HG03432 (cell line): ENCODE results near the gene MYO9A.
A peak's percentile ranks its signal among the peaks of the same experiment; 100 is the strongest.

Experiments
- ATAC-seq: cut with Tn5 transposase; IDR thresholded peaks from one replicate; pipeline ENCODE4 v1.9.1; 2021; ENCODE audit warnings: mild to moderate bottlenecking, moderate library complexity; ENCODE audit not compliant: unreplicated experiment

The MYO9A gene

DNA sequence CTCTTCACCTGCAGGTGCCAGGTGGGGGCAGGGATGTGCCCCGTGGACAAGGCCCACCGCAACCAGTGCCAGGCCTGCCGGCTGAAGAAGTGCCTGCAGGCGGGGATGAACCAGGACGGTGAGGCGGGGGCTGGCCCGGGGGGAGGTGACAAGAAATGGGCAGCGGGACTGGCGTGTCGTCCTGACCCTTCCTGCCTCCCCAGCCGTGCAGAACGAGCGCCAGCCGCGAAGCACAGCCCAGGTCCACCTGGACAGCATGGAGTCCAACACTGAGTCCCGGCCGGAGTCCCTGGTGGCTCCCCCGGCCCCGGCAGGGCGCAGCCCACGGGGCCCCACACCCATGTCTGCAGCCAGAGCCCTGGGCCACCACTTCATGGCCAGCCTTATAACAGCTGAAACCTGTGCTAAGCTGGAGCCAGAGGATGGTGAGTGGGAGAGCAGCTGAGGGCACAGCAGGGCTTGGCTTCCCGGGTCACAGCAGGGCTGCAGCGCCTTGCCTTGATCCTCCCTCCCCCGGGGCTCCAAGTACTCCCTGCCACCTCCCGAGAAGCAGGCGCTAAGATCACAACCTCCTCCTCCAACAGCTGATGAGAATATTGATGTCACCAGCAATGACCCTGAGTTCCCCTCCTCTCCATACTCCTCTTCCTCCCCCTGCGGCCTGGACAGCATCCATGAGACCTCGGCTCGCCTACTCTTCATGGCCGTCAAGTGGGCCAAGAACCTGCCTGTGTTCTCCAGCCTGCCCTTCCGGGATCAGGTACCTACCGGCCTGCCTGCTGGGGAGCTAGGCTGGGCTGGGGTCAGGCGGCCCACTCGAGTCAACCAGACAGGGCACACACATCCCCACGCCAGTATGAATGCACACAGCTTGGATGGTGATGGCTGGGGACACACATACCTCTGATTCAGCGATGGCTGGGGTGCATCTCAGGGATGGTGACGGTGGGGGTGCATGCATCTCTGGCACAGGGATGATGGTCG lies 305.9 kb downstream of the MYO9A start:
- no peak for ATAC-seq

DNA sequence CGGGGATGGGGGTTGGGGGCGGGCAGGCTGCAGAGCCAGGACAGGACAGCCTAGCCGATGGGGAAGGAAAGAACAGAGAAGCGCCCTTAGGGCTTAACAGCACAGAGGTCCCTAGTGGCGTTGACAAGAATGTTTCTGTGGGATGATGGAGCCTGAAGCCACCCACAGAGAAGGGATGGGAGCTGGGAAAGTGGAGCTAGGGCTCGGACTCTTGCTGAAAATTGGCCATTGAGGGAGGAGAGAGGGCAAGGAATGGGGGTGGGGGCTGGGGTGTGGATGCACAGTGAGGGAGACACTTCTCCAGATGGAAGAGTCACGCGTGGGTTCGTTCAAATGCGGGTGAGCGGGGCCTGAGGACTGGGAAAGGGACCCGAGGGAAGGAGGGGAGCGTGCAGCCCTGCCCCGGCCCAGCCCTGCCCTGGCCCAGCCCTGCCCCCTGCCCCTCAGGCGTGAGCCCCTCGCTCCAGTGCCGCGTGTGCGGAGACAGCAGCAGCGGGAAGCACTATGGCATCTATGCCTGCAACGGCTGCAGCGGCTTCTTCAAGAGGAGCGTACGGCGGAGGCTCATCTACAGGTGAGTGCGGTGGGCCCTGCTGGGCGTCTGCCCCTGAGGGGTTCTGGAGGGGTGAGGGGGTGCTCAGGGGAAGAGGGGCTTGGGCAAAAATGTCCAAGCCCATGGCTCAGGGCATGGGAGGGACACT lies 306.8 kb downstream of the MYO9A start:
- ATAC-seq = no peak

DNA sequence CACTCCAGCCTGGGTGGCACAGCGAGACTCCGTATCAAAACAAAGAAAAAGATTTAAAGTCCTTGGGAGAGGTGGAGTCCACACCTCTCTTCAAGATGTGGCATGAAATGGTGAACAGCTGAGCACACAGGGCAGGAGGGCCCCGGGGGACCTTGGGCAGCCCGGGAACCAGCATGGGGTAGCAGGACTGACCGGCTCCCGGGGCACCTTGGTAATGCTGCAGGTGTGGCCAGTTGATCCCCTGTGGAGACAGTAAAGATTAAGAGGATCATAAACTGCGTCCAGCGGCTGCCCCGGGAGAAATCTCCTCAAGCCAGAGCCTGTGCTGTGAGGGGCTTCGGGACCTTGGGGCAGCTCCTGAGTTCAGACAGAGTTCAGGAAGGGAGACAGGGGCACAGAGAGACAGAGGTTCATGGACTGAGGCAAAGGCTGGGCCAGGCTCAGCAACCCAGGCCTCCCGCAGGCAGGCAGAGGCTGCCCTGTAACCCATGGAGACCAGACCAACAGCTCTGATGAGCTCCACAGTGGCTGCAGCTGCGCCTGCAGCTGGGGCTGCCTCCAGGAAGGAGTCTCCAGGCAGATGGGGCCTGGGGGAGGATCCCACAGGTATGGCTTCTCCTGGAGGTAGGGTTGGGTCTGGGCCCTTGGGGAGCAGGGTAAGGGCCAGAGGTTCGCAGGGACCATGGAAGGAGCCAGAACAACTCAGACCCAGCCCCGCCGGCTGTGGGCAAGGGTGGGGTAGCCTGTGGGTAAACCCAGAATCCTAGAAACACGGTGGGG lies 307.5 kb downstream of the MYO9A start, which contains the start of gene NR2E3:
NR2E3 (plus strand) TSS at position 299 of the 780 bp plus-strand sequence; CDS start at position 489, 190 bp downstream.
- no peak for ATAC-seq

DNA sequence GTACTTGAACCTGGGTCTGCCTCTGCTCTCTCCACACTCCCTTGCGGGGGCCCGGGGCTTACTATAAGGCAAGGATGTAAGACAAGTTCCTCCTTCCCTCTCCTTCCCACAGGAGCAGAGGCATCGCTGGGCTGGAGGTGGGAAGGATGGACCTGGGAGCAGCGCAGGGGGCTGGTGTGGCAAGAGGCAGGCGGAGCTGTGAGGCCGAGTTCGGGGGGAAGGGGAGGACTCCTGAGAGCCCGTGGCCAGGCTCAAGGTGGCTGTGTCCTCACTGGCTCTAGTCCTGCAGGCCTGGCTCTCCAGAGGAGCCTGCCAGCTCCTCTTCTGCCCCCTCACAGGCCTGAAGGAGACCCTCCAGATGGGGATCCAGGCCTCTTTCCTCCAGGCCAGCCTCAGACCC lies 308.6 kb downstream of the MYO9A start:
- no peak for ATAC-seq

DNA sequence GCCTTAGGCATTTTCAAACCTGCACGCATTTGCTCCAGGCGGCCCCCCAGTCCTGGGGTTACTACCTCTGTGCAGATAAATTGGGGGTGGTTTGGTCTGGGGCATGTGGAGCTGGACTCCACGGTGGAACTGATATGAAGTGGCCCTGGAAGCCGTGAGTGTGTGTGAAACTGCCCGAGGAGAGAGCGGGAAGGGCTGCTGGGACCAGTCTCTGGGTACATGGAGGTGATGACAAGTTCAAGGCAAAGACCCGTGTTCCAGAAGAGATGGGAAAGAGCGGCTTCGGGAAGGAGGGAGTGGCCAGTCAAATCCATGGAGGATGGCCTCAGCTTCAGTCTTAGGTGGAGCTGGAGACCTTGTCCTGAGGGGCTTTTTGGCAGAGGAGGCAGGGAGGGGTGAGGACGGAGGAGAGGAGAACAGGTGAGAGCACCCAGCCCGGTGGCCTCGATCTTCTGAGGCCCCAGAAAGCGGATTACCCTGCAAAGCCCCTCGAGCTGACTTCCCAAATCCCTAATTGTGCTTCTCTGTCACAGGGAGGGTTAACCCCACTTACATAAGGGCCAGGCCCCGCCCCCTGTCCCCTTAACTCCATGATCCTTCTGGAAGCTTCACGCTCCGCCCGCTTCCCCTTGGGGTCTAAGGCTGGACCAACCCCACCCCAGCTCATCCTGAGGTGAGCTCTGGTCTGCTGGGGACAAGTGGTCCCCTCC lies 309.5 kb downstream of the MYO9A start:
- no peak for ATAC-seq

DNA sequence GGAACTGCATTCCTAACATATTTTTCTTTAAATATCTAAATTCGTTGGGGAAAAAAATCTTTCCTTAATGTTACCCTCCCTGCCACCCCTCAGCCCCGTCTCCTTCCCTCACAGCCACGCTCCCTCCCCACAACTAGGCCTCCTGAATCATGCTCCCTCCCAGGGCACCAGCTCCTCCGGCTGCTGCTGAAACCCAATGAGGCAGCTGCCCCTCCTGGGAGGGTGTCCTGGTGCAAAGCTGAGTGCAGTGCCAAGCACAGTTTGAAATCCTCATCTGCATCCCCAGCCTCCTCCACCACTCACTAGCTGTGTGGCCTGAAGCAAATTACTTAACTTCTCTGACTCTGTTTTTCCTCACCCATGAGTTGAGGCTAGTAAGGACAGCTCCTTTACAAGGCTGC lies 310.3 kb downstream of the MYO9A start:
- ATAC-seq = no peak

DNA sequence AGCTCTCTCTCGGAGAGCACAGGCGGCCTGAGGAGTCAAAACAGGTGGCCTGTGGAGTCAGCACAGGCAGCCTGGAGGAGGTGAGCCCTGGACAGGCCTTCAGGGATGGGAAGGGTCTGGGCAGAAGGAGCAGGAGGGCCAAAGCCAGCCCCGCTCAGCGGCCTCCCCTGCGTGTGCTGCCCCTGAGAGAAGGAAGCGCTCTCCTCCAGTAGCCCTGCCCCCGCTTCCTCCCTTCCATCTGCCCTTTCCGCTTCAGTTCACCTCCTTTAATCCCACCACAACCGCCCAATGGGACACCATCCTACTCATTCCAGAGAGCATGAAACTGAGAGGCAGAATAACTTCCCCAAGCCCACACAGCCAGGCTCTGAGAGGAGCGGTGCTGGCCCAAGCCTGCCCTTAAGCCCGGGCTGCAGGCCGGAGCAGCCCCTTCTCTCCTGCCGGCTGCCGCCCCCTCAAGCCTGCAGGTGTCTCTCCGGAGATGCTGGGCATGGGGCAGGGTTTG lies 310.8 kb downstream of the MYO9A start:
- ATAC-seq = no peak

DNA sequence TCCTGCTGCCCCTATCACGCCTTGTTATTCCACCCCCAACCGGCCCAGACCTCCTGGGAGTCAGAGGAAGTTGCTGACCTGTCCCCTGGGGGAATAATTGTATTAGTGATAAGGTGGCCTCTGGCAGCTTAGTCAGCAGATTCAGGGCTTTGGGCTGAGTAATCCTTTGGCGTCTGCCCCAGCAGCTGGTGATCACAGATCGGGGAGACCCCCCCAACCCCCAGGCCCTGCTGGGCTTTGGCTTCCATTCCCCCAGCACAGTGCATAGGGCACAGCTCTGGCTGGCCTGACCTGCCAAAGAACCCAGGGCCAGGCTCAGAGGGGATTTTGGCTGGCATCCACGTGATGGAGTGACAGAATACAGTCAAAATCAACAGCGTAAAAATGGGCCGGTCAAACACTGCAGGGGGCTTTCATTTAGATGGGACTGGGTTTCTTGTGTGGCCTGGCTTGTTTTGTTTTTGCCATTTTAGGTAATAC lies 311.5 kb downstream of the MYO9A start:
- no peak for ATAC-seq

DNA sequence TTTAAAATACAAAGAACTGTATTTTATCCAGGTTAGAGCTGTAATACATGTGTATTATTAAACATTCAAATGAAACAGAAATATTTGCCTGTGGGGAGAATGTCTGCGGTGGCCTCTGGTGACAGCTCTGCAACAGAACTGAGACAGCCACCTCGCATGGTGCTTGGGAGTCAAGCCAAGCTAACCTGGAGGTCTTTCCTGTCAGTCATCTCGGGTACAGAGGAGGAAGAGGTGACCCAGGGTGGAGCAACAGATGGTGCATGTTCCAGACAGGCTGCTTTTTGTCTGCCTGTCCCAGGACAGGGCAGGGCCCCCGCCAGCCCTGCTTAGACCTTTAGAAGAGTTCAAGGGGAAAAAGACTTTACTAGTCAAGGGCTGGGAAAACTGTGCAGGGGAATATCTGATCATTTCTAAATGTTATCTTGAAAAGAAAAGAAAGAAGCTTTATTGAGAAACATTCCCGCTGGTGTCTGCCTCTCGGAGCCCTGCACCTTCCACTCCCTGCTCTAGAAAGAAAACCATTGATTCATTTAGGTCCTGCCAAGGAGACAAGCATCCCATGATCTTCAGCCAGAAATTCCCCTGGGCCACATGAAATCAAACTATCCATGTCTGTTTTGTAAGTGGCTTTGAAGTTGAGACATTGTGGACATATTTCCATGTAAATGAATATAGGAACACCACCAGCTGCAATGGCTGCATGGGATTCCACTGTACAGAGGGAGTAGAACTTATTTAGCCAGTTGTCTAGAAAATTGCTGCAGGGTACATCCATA lies 313.1 kb downstream of the MYO9A start:
- no peak for ATAC-seq

DNA sequence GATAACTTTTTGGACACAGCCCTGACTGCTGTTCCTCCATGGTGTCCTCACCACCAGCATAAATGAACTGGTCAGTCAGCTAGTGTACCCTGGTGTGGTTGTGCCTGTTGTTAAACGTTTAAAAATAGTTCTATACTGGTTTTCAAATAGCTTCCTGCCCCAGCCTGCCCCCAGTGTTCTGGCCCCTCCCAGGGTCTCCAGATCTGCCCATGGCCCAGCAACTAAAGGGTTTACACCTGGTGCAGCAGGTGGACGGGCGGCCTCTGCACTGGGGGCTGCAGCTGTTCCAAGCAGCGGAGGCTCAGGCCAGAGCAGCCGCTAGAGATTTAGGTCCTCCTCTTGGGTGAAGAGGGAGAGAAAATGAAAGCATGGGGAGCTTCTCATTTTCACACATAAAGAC lies 313.7 kb downstream of the MYO9A start:
- no peak for ATAC-seq

DNA sequence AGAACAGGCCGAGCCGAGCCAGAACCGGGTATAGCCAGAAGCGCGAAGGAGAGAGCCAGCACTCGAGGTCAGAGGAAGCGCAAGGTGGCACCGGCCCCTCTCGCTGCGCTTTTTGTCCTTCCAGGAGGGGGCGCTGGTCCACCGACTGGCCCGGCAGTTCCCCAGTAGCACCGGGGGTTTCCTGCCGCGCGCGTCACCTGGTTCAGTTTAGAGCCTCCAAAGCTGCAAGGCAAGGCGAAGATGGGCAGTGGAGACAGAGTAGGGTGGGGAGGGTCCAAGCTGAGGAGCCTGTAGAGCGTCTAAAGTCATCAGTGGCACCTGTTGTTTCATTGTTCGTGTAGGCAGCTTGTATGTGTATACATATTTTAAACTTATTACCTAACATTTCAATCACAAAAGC lies 315.2 kb downstream of the MYO9A start:
- no peak for ATAC-seq

DNA sequence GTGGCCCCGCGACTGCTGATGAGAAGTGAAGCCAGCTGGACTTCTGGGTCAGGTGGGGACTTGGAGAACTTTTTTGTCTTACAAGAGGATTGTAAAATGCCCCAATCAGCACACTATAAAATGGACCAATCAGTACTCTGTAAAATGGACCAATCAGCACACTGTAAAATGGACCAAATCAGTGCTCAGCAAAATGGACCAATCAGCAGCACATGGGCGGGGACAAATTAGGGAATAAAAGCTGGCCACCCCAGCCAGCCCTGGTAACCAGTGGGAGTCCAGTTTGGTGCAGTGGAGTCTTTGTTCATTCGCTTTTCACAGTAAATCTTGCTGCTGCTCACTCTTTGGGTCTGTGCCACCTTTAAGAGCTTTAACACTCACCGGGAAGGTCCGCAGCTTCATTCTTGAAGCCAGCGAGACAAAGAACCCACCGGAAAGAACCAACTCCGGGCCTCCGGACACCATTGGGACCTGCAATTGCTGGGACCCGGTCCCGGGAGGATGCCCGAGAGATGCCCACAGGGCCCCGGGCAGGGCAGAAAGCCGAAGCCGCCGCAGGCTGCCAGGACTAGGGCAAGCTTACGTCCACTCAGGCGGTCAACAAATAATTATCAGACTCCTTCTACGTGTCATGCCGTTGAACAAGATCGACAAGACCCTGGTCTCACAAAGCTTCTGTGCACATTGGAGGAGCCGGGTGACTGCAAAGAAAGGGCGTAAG lies 315.9 kb downstream of the MYO9A start:
- ATAC-seq = no peak

DNA sequence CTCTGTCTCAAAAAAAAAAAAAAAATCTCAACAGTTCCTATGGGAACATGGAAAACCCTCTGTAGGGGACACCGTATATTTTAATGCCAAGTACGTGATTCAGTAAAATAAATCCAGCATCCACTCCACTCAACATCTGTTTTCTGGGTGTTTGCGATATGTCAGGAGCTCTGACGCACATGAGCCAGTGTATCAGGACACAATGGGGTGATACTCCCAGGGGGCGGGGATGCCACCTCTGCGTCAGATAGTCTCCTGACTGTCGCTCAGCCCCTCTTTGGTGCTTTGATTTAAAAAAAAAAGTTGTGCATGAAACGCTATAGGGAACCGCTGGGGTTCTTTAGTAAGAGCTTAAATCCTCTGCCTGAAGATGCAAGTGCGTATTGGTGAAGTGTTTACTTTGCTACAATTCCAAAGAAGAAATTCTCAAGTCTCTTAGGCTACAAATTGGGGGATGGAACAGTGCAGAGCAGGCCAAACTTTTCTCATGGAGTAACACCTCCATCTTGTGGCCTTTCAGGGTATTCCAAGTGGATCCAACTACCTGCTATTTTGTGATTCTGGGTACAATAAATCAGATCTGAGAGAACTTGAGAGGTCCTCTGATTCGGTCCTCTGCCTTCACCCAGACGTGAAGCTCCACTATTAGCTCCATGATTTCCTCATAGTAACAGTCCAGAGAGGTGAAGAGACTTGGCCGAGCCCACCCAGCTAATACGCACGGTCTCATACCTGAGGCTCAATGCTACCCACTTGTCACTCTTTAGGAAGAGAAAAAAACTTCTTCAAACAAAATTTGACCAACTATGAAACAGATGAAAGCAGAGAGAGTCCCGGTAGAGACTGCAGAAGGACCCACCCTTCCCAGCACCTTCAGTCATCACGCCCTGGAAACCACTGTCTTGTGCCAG lies 316.9 kb downstream of the MYO9A start:
- peak; percentile 50 for ATAC-seq

DNA sequence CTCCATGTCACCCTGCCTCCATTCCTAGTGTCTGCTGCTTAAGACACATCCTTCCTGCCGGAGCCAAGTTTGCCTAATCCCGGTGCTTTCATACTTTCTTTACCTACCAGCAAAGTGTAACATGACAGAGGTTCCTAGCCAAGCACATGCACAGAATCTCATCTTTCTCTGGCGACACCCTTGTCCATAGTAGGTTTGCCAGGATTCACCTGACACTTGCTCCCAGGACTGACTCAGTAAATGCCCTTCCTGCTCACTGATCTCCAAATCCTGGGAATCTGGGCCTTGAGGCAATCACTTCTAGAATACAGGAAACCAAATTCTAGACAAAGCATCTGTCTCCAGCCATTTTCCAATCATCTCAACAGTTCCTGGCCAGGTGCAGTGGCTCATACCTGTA lies 317.8 kb downstream of the MYO9A start:
- no peak for ATAC-seq

DNA sequence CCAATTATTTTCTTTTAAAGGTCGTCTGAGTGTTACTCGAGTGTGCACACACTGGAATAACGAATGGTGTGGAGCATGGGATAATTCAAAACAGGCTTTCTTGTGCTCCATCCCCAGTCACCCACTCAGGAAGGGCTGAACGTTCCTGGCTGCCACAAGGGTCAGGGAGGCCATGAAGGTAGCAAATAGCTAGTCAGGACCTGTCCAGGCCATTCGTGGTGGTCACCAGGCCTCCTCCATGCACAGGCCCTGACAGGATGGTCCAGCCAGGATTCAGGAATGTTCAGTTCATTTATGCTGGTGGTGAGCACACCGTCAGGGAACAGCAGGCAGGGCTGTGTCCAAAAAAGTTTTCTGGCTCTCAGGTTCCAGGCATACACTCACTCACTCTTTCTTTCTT lies 319.3 kb downstream of the MYO9A start:
- no peak for ATAC-seq

DNA sequence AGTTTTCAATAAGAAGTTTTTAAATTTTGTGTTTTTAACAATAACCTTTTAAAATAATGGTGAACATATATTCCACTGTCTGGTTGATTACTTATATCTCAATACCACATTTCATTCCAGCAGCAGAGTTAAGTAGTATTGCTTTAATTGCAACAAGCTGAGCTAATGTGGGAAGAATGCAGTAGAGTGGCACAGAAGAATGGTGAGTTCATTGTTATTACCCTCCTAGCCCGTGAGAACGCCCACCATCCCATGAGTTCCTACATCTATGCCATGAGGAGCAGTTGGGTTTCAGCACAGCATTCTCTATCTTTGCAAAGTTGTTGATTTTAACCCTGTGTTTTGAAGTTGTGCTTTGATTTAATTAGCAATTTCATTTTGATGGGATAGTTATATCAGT lies 325.4 kb downstream of the MYO9A start:
- no peak for ATAC-seq

DNA sequence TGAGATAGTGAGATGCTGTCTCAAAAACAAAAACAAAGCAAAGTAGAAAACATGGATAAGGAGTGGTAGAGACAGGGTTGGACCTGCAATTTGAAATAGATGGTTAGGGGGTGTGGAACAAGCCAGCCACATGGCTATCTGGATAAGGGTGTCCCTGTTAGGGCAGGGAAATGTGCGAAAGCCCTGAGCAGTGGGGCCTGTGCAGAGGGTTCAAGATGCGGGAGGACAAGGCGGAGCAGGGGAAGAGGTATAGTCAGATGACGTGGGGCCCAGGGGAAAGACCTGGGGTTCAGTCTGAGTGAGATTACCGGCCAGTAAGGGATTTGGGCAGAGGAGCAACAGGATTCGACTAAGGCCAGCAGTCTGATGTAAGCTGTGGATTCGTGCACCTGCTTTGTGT lies 326.0 kb downstream of the MYO9A start:
- ATAC-seq = no peak

DNA sequence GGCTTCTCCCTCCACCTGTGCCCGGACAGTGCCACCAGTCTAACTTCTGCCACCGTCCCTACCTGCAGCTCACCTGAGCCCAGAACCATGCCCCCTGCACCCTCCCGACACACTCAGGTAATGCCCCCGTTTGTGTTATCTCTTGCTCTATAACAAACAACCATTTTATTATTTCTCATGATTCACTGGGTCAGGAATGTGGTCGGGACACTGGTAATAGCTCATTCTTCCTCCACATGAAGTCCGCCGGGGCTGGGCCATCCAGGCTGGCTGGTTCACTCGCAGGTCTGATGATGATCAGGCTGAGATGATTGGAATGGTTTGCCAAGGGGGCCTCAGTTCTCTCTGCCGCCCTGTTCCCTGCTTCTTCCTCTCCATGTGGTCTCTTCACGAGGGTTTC lies 327.9 kb downstream of the MYO9A start:
- no peak for ATAC-seq
